Measurements from ENCODE around the gene MBD3L2B.
"Not testable (repeated sequence)": the region's sequence is repeated elsewhere in the genome, so short reads cannot be mapped to it uniquely, and the experiment has no call there.

MBD3L2B gene

GRCh38 chr19:7054635-7055368, 33.6 kb upstream of the MBD3L2B start:
- H3K9ac ChIP-seq (ENCODE audit: low read length); H3K36me3 ChIP-seq (ENCODE audit: control insufficient read depth, insufficient read depth, low read length); H3K27ac ChIP-seq (ENCODE audit: low read depth, low read length); H3K27me3 ChIP-seq (ENCODE audit: control insufficient read depth, insufficient read depth, low read length); H3K4me1 ChIP-seq (ENCODE audit: control insufficient read depth, insufficient read depth, low read length); H3K4me3 ChIP-seq (ENCODE audit: low read length): not testable (repeated sequence)

GRCh38 chr19:7052896-7053295, 31.7 kb upstream of the MBD3L2B start:
- not testable (repeated sequence) for H3K9ac ChIP-seq (ENCODE audit: low read length); H3K36me3 ChIP-seq (ENCODE audit: control insufficient read depth, insufficient read depth, low read length); H3K27me3 ChIP-seq (ENCODE audit: control insufficient read depth, insufficient read depth, low read length); H3K4me1 ChIP-seq (ENCODE audit: control insufficient read depth, insufficient read depth, low read length); H3K27ac ChIP-seq (ENCODE audit: low read depth, low read length); H3K4me3 ChIP-seq (ENCODE audit: low read length)

- H3K4me1 ChIP-seq (ENCODE audit: control insufficient read depth, insufficient read depth, low read length); H3K27me3 ChIP-seq (ENCODE audit: control insufficient read depth, insufficient read depth, low read length); H3K9ac ChIP-seq (ENCODE audit: low read length); H3K27ac ChIP-seq (ENCODE audit: low read depth, low read length); H3K36me3 ChIP-seq (ENCODE audit: control insufficient read depth, insufficient read depth, low read length); H3K4me3 ChIP-seq (ENCODE audit: low read length): not testable (repeated sequence)
These were observed 30.2 kb upstream of the MBD3L2B start for GRCh38 chr19:7051421-7051820.

GRCh38 chr19:7049021-7049420, 27.8 kb upstream of the MBD3L2B start, which contains the start of gene MBD3L2:
MBD3L2 (plus strand) TSS chr19:7049321; CDS start chr19:7049374, 53 bp downstream.
- H3K27ac ChIP-seq (ENCODE audit: low read depth, low read length); H3K27me3 ChIP-seq (ENCODE audit: control insufficient read depth, insufficient read depth, low read length); H3K36me3 ChIP-seq (ENCODE audit: control insufficient read depth, insufficient read depth, low read length); H3K9ac ChIP-seq (ENCODE audit: low read length); H3K4me3 ChIP-seq (ENCODE audit: low read length); H3K4me1 ChIP-seq (ENCODE audit: control insufficient read depth, insufficient read depth, low read length): not testable (repeated sequence)

GRCh38 chr19:7041563-7041962, 20.3 kb upstream of the MBD3L2B start:
- H3K36me3 ChIP-seq (ENCODE audit: control insufficient read depth, insufficient read depth, low read length); H3K27ac ChIP-seq (ENCODE audit: low read depth, low read length); H3K9ac ChIP-seq (ENCODE audit: low read length); H3K4me1 ChIP-seq (ENCODE audit: control insufficient read depth, insufficient read depth, low read length); H3K4me3 ChIP-seq (ENCODE audit: low read length); H3K27me3 ChIP-seq (ENCODE audit: control insufficient read depth, insufficient read depth, low read length): not testable (repeated sequence)

GRCh38 chr19:7040079-7040478, 18.8 kb upstream of the MBD3L2B start, which contains the start of gene MBD3L4:
MBD3L4 (minus strand) TSS chr19:7040179; CDS start chr19:7040144, 35 bp downstream.
- not testable (repeated sequence) for H3K4me1 ChIP-seq (ENCODE audit: control insufficient read depth, insufficient read depth, low read length); H3K9ac ChIP-seq (ENCODE audit: low read length); H3K27ac ChIP-seq (ENCODE audit: low read depth, low read length); H3K27me3 ChIP-seq (ENCODE audit: control insufficient read depth, insufficient read depth, low read length); H3K36me3 ChIP-seq (ENCODE audit: control insufficient read depth, insufficient read depth, low read length); H3K4me3 ChIP-seq (ENCODE audit: low read length)

- H3K4me3 ChIP-seq (ENCODE audit: low read length); H3K27me3 ChIP-seq (ENCODE audit: control insufficient read depth, insufficient read depth, low read length); H3K4me1 ChIP-seq (ENCODE audit: control insufficient read depth, insufficient read depth, low read length); H3K36me3 ChIP-seq (ENCODE audit: control insufficient read depth, insufficient read depth, low read length); H3K27ac ChIP-seq (ENCODE audit: low read depth, low read length); H3K9ac ChIP-seq (ENCODE audit: low read length): not testable (repeated sequence)
These were observed 9.0 kb upstream of the MBD3L2B start, which contains the start of gene MBD3L5 for GRCh38 chr19:7030278-7030677. MBD3L5 (plus strand) TSS chr19:7030578; CDS start chr19:7030612, 34 bp downstream.

GRCh38 chr19:7028790-7029189, 7.6 kb upstream of the MBD3L2B start:
- H3K4me3 ChIP-seq (ENCODE audit: low read length); H3K36me3 ChIP-seq (ENCODE audit: control insufficient read depth, insufficient read depth, low read length); H3K27ac ChIP-seq (ENCODE audit: low read depth, low read length); H3K4me1 ChIP-seq (ENCODE audit: control insufficient read depth, insufficient read depth, low read length); H3K9ac ChIP-seq (ENCODE audit: low read length); H3K27me3 ChIP-seq (ENCODE audit: control insufficient read depth, insufficient read depth, low read length): not testable (repeated sequence)

- Histone ChIP-seq H3K27me3 (ENCODE audit: control insufficient read depth, insufficient read depth, low read length) (no peaks in the 10 kb centered on the region), H3K4me3 (ENCODE audit: low read length) (no peak overlapping the region), H3K27ac (ENCODE audit: low read depth, low read length) (no peak overlapping the region), H3K36me3 (ENCODE audit: control insufficient read depth, insufficient read depth, low read length) (no peaks in the 10 kb centered on the region), H3K4me1 (ENCODE audit: control insufficient read depth, insufficient read depth, low read length) (no peaks in the 10 kb centered on the region), H3K9ac (ENCODE audit: low read length) (no peak overlapping the region)
These were observed 2.4 kb downstream of the MBD3L2B start for GRCh38 chr19:7018828-7019227.

- H3K9ac ChIP-seq (ENCODE audit: low read length), result no peak overlapping the region
- H3K4me1 ChIP-seq (ENCODE audit: control insufficient read depth, insufficient read depth, low read length), result no peaks in the 10 kb centered on the region
- no peaks in the 10 kb centered on the region for H3K27me3 ChIP-seq (ENCODE audit: control insufficient read depth, insufficient read depth, low read length)
- H3K4me3 ChIP-seq (ENCODE audit: low read length), result no peak overlapping the region
- H3K36me3 ChIP-seq (ENCODE audit: control insufficient read depth, insufficient read depth, low read length), result no peaks in the 10 kb centered on the region
- no peak overlapping the region for H3K27ac ChIP-seq (ENCODE audit: low read depth, low read length)
These were observed 7.6 kb downstream of the MBD3L2B start for GRCh38 chr19:7013678-7014077.

GRCh38 chr19:7010722-7011593, 10.3 kb downstream of the MBD3L2B start:
- Histone ChIP-seq H3K27me3 (ENCODE audit: control insufficient read depth, insufficient read depth, low read length) (no peaks in the 10 kb centered on the region), H3K27ac (ENCODE audit: low read depth, low read length) (no peak overlapping the region), H3K36me3 (ENCODE audit: control insufficient read depth, insufficient read depth, low read length) (no peaks in the 10 kb centered on the region), H3K4me1 (ENCODE audit: control insufficient read depth, insufficient read depth, low read length) (no peaks in the 10 kb centered on the region), H3K9ac (ENCODE audit: low read length) (no peak overlapping the region), H3K4me3 (ENCODE audit: low read length) (no peak overlapping the region)

GRCh38 chr19:7007859-7008258, 13.4 kb downstream of the MBD3L2B start:
- Histone ChIP-seq H3K9ac (ENCODE audit: low read length) (no peak overlapping the region), H3K4me1 (ENCODE audit: control insufficient read depth, insufficient read depth, low read length) (no peaks in the 10 kb centered on the region), H3K4me3 (ENCODE audit: low read length) (no peak overlapping the region), H3K27me3 (ENCODE audit: control insufficient read depth, insufficient read depth, low read length) (no peaks in the 10 kb centered on the region), H3K27ac (ENCODE audit: low read depth, low read length) (no peak overlapping the region), H3K36me3 (ENCODE audit: control insufficient read depth, insufficient read depth, low read length) (no peaks in the 10 kb centered on the region)

Data from rectal smooth muscle tissue (tissue), 1 donor.